HUES6 (cell line): ENCODE measurements around the gene TPM3.

Source experiments
- H3K27ac ChIP-seq: 2 replicates; pipeline ENCODE4 v1.7.0; 2013; ENCODE audit warnings: low read depth, mild to moderate bottlenecking, low read length, inconsistent platforms
- H3K27me3 ChIP-seq: 2 replicates; pipeline ENCODE4 v1.6.1; 2013; ENCODE audit warnings: low read length; ENCODE audit not compliant: control insufficient read depth, insufficient read depth
- H3K36me3 ChIP-seq: 2 replicates; pipeline ENCODE4 v1.6.1; 2013; ENCODE audit warnings: low read length; ENCODE audit not compliant: control insufficient read depth, insufficient read depth
- H3K4me1 ChIP-seq: 2 replicates; pipeline ENCODE4 v1.6.1; 2013; ENCODE audit warnings: low read length; ENCODE audit not compliant: control insufficient read depth, insufficient read depth
- H3K4me3 ChIP-seq: 2 replicates; pipeline ENCODE4 v1.5.1; 2013; ENCODE audit warnings: low read depth, low read length
- H3K9ac ChIP-seq: one replicate; pipeline ENCODE4 v1.6.1; 2013; ENCODE audit warnings: mild to moderate bottlenecking, low read length
- H3K9me3 ChIP-seq: 2 replicates; pipeline ENCODE4 v1.6.1; 2013; ENCODE audit warnings: low read depth, low read length; ENCODE audit not compliant: control insufficient read depth, insufficient read depth

TPM3 gene

GRCh38 chr1:154182344-154183045, 9.4 kb downstream of the TPM3 start:
- H3K4me3 ChIP-seq, result peak overlapping the region; percentile 94
- no peaks in the 10 kb centered on the region for H3K27me3 ChIP-seq
- peak overlapping the region; percentile 86 for H3K9ac ChIP-seq
- peak overlapping the region; percentile 68 for H3K27ac ChIP-seq
- H3K36me3 ChIP-seq, result peaks cover 26% of the 10 kb centered on the region
- H3K9me3 ChIP-seq, result no peaks in the 10 kb centered on the region
- H3K4me1 ChIP-seq, result peaks cover 49% of the 10 kb centered on the region

- H3K27me3 ChIP-seq, result no peaks in the 10 kb centered on the region
- peaks cover 44% of the 10 kb centered on the region for H3K4me1 ChIP-seq
- H3K9me3 ChIP-seq, result no peaks in the 10 kb centered on the region
- peaks cover 32% of the 10 kb centered on the region for H3K36me3 ChIP-seq
- H3K4me3 ChIP-seq, result peak overlapping the region; percentile 94
- H3K27ac ChIP-seq, result peak overlapping the region; percentile 68; the same call in 1 of the 2 replicates
- H3K9ac ChIP-seq, result peak overlapping the region; percentile 86
Measured at GRCh38 chr1:154181944-154182343, 10.0 kb downstream of the TPM3 start.

- peaks cover 47% of the 10 kb centered on the region for H3K36me3 ChIP-seq
- H3K9ac ChIP-seq, result no peak overlapping the region
- H3K27ac ChIP-seq, result no peak overlapping the region
- H3K4me1 ChIP-seq, result peaks cover 36% of the 10 kb centered on the region
- H3K4me3 ChIP-seq, result peak overlapping the region; percentile 35
- H3K9me3 ChIP-seq, result no peaks in the 10 kb centered on the region
- no peaks in the 10 kb centered on the region for H3K27me3 ChIP-seq
Measured at GRCh38 chr1:154179946-154180687, 11.8 kb downstream of the TPM3 start.

GRCh38 chr1:154178911-154179811, 12.7 kb downstream of the TPM3 start:
- Histone ChIP-seq H3K4me1 (peaks cover 36% of the 10 kb centered on the region), H3K27ac (peak overlapping the region; percentile 23; the same call in 1 of the 2 replicates)

GRCh38 chr1:154178013-154178412, 13.9 kb downstream of the TPM3 start:
- H3K4me3 ChIP-seq, result no peak overlapping the region
- peak overlapping the region; percentile 8 for H3K9ac ChIP-seq
- peaks cover 61% of the 10 kb centered on the region for H3K36me3 ChIP-seq
- H3K27me3 ChIP-seq, result no peaks in the 10 kb centered on the region
- H3K9me3 ChIP-seq, result no peaks in the 10 kb centered on the region
- 0 out of 2 replicates have a peak overlapping the region, but pooled peaks have one; percentile 53 for H3K27ac ChIP-seq
- peaks cover 36% of the 10 kb centered on the region for H3K4me1 ChIP-seq

More at GRCh38 chr1:154178911-154179811, 12.7 kb downstream of the TPM3 start:
- Histone ChIP-seq H3K36me3 (peaks cover 55% of the 10 kb centered on the region), H3K27me3 (no peaks in the 10 kb centered on the region), H3K9me3 (no peaks in the 10 kb centered on the region), H3K4me3 (peak overlapping the region; percentile 34; the same call in 1 of the 2 replicates), H3K9ac (no peak overlapping the region)

- no peaks in the 10 kb centered on the region for H3K9me3 ChIP-seq
- H3K27me3 ChIP-seq, result no peaks in the 10 kb centered on the region
- no peak overlapping the region for H3K27ac ChIP-seq
- H3K9ac ChIP-seq, result no peak overlapping the region
- H3K36me3 ChIP-seq, result peaks cover 78% of the 10 kb centered on the region
- no peak overlapping the region for H3K4me3 ChIP-seq
- H3K4me1 ChIP-seq, result peaks cover 35% of the 10 kb centered on the region
Measured at GRCh38 chr1:154176337-154176736, 15.6 kb downstream of the TPM3 start.

GRCh38 chr1:154174654-154175053, 17.2 kb downstream of the TPM3 start:
- no peak overlapping the region for H3K4me3 ChIP-seq
- H3K27me3 ChIP-seq, result no peaks in the 10 kb centered on the region
- peaks cover 20% of the 10 kb centered on the region for H3K4me1 ChIP-seq
- no peak overlapping the region for H3K27ac ChIP-seq
- no peak overlapping the region for H3K9ac ChIP-seq
- peaks cover 89% of the 10 kb centered on the region for H3K36me3 ChIP-seq
- no peaks in the 10 kb centered on the region for H3K9me3 ChIP-seq

- H3K36me3 ChIP-seq, result peaks cover 90% of the 10 kb centered on the region
- H3K27me3 ChIP-seq, result no peaks in the 10 kb centered on the region
- H3K9ac ChIP-seq, result no peak overlapping the region
Measured at GRCh38 chr1:154171880-154172279, 20.0 kb downstream of the TPM3 start.

GRCh38 chr1:154171223-154171583, 20.7 kb downstream of the TPM3 start:
- H3K27me3 ChIP-seq, result no peaks in the 10 kb centered on the region
- no peaks in the 10 kb centered on the region for H3K9me3 ChIP-seq
- H3K4me1 ChIP-seq, result no peaks in the 10 kb centered on the region
- no peak overlapping the region for H3K27ac ChIP-seq
- H3K36me3 ChIP-seq, result peaks cover 92% of the 10 kb centered on the region
- no peak overlapping the region for H3K4me3 ChIP-seq
- no peak overlapping the region for H3K9ac ChIP-seq

More at GRCh38 chr1:154171880-154172279, 20.0 kb downstream of the TPM3 start:
- H3K4me1 ChIP-seq, result no peaks in the 10 kb centered on the region
- no peaks in the 10 kb centered on the region for H3K9me3 ChIP-seq
- no peak overlapping the region for H3K27ac ChIP-seq
- no peak overlapping the region for H3K4me3 ChIP-seq

- no peaks in the 10 kb centered on the region for H3K4me1 ChIP-seq
- no peak overlapping the region for H3K4me3 ChIP-seq
- no peak overlapping the region for H3K9ac ChIP-seq
- H3K9me3 ChIP-seq, result no peaks in the 10 kb centered on the region
- H3K36me3 ChIP-seq, result peaks cover 92% of the 10 kb centered on the region
- H3K27ac ChIP-seq, result no peak overlapping the region
- H3K27me3 ChIP-seq, result no peaks in the 10 kb centered on the region
Measured at GRCh38 chr1:154170547-154171222, 21.2 kb downstream of the TPM3 start.
